H1 (cell line): Measurements from ENCODE around the gene CAMK2G. TPM values are rescaled to one million over a fixed set of nuclear protein-coding genes. Genes with fewer than 3 reads are reported as not detected.

Source experiments
- CTCF ChIA-PET: fragments of 300-600 bp; sonication (Branson Sonifier 250); formaldehyde crosslinking; loops from one replicate; lab custom pipeline; 2021; ENCODE audit not compliant: partially characterized antibody; lab: Charles Lee
- POLR2A ChIA-PET: fragments of 300-600 bp; sonication (Branson Sonifier 250); formaldehyde crosslinking; loops from one replicate; lab custom pipeline; 2021; ENCODE audit warnings: inconsistent platforms; ENCODE audit not compliant: partially characterized antibody; lab: Charles Lee
- DNase-seq, 2 experiments: peaks; one replicate each; pipeline versions ENCODE4 v3.0.0 to v3.0.0-alpha.2; 2010 to 2022; ENCODE audit warnings: low spot score in 2 of 2, low read depth in 1 of 2, mixed read lengths in 1 of 2
- FAIRE-seq: peaks from 2 replicates; lab custom pipeline; 2011; peaks lifted over from hg19 to GRCh38; lab: Jason Lieb, UNC
- H2AFZ ChIP-seq: 2 replicates; pipeline ENCODE4 v1.8.1; 2012; ENCODE audit warnings: low read length, inconsistent platforms
- H2AK5ac ChIP-seq: 2 replicates; pipeline ENCODE4 v1.6.1; 2013; ENCODE audit warnings: low read depth, low read length
- H2BK120ac ChIP-seq: replicated peaks from 2 replicates; pipeline ENCODE3; 2013; ENCODE audit warnings: low read depth, low read length, inconsistent platforms
- H2BK12ac ChIP-seq: 2 replicates; pipeline ENCODE4 v1.6.1; 2013; ENCODE audit warnings: low read depth, low read length
- H2BK15ac ChIP-seq: 2 replicates; pipeline ENCODE4 v1.6.1; 2013; ENCODE audit warnings: low read length
- H2BK20ac ChIP-seq: 2 replicates; pipeline ENCODE4 v1.6.1; 2013; ENCODE audit warnings: low read length
- H2BK5ac ChIP-seq: 2 replicates; pipeline ENCODE4 v1.6.1; 2013; ENCODE audit warnings: low read depth, low read length
- H3K14ac ChIP-seq: 2 replicates; pipeline ENCODE4 v1.6.1; 2013; ENCODE audit warnings: inconsistent platforms; ENCODE audit not compliant: insufficient read length
- H3K18ac ChIP-seq: 2 replicates; pipeline ENCODE4 v1.6.1; 2013; ENCODE audit warnings: low read length; ENCODE audit errors: extremely low read depth
- H3K23ac ChIP-seq: 2 replicates; pipeline ENCODE4 v1.6.1; 2013; ENCODE audit warnings: inconsistent platforms; ENCODE audit not compliant: insufficient read length
- H3K23me2 ChIP-seq: 2 replicates; pipeline ENCODE4 v1.6.1; 2013; ENCODE audit warnings: low read depth, low read length
- H3K27ac ChIP-seq: 2 replicates; pipeline ENCODE4 v1.6.1; 2011; ENCODE audit warnings: low read depth, low read length, inconsistent platforms
- H3K27me3 ChIP-seq, 4 experiments: replicated peaks in 1 of 4; 1 replicate in 1 of 4; 2 replicates in 3 of 4; pipeline versions ENCODE4 v1.6.1 to v1.8.1; 2011 to 2013; ENCODE audit warnings: low read length in 3 of 4, mild to moderate bottlenecking in 3 of 4, inconsistent platforms in 2 of 4, mixed read lengths in 2 of 4, moderate library complexity in 1 of 4; ENCODE audit not compliant: control insufficient read depth in 3 of 4, insufficient read depth in 3 of 4; ENCODE audit errors: extremely low read depth in 1 of 4
- H3K36me3 ChIP-seq, 4 experiments: 2 replicates each; pipeline versions ENCODE4 v1.6.1 to v1.8.1; 2011 to 2013; ENCODE audit warnings: mild to moderate bottlenecking in 4 of 4, low read length in 3 of 4, moderate library complexity in 2 of 4, control low read depth in 1 of 4, inconsistent platforms in 1 of 4; ENCODE audit not compliant: insufficient read depth in 4 of 4, control insufficient read depth in 2 of 4
- H3K4ac ChIP-seq: replicated peaks from 2 replicates; pipeline ENCODE3; 2013; ENCODE audit warnings: low read length, low read depth, mixed read lengths, inconsistent platforms; ENCODE audit not compliant: insufficient read length
- H3K4me1 ChIP-seq, 4 experiments: replicated peaks in 1 of 4; 1 replicate in 1 of 4; 2 replicates in 3 of 4; pipeline versions ENCODE4 v1.6.1 to v1.8.1; 2011 to 2013; ENCODE audit warnings: low read length in 3 of 4, inconsistent platforms in 2 of 4, mixed read lengths in 1 of 4; ENCODE audit not compliant: insufficient read depth in 4 of 4, control insufficient read depth in 3 of 4
- H3K4me2 ChIP-seq, 2 experiments: 2 replicates each; pipeline versions ENCODE4 v1.6.1 to v1.8.1; 2011 to 2013; ENCODE audit warnings: low read depth in 2 of 2, low read length in 2 of 2, control low read depth in 1 of 2, inconsistent platforms in 1 of 2, mild to moderate bottlenecking in 1 of 2; ENCODE audit not compliant: insufficient read depth in 1 of 2
- H3K4me3 ChIP-seq, 4 experiments: fragments of 200-600, 300-600 bp in 1 of 4; sonication (generic), shearing (Covaris generic), sonication (Bioruptor Twin) in 1 of 4; 2 replicates each; pipeline versions ENCODE4 v1.5.1 to v1.8.1; 2011 to 2016; ENCODE audit warnings: low read length in 4 of 4, low read depth in 3 of 4, control low read depth in 2 of 4, inconsistent platforms in 2 of 4, mild to moderate bottlenecking in 2 of 4, mixed read lengths in 1 of 4, moderate library complexity in 1 of 4; ENCODE audit not compliant: insufficient read depth in 2 of 4; ENCODE audit errors: extremely low read depth in 1 of 4
- H3K56ac ChIP-seq: replicated peaks from 2 replicates; pipeline ENCODE3; 2013; ENCODE audit warnings: low read depth, mild to moderate bottlenecking, mixed read lengths, low read length, inconsistent platforms; ENCODE audit not compliant: insufficient read length
- H3K79me1 ChIP-seq: 2 replicates; pipeline ENCODE4 v1.6.1; 2013; ENCODE audit warnings: low read depth, low read length, control low read depth
- H3K79me2 ChIP-seq, 2 experiments: 2 replicates each; pipeline versions ENCODE4 v1.6.1 to v1.8.1; 2012 to 2013; ENCODE audit warnings: low read length in 2 of 2, mild to moderate bottlenecking in 2 of 2, inconsistent platforms in 1 of 2; ENCODE audit not compliant: insufficient read depth in 2 of 2, control insufficient read depth in 1 of 2
- H3K9ac ChIP-seq, 4 experiments: replicated peaks in 1 of 4; 1 replicate in 1 of 4; 2 replicates in 3 of 4; pipeline versions ENCODE4 v1.6.1 to v1.8.1; 2011 to 2013; ENCODE audit warnings: low read depth in 3 of 4, low read length in 3 of 4, control low read depth in 2 of 4, mild to moderate bottlenecking in 2 of 4, moderate library complexity in 2 of 4, inconsistent platforms in 1 of 4; ENCODE audit errors: extremely low read depth in 1 of 4
- H3K9me3 ChIP-seq, 2 experiments: 2 replicates each; pipeline versions ENCODE4 v1.6.1 to v1.8.1; 2012 to 2013; ENCODE audit warnings: mild to moderate bottlenecking in 2 of 2, moderate library complexity in 2 of 2, control low read depth in 1 of 2, inconsistent platforms in 1 of 2, low read depth in 1 of 2, low read length in 1 of 2, mixed read lengths in 1 of 2; ENCODE audit not compliant: insufficient read depth in 2 of 2
- H4K20me1 ChIP-seq, 2 experiments: replicated peaks in 1 of 2; 2 replicates each; pipeline versions ENCODE3 to v1.8.1; 2011 to 2013; ENCODE audit warnings: inconsistent platforms in 2 of 2, low read length in 2 of 2, mild to moderate bottlenecking in 1 of 2; ENCODE audit not compliant: insufficient read depth in 2 of 2, control insufficient read depth in 1 of 2
- H4K5ac ChIP-seq: 2 replicates; pipeline ENCODE4 v1.6.1; 2013; ENCODE audit warnings: low read length, low read depth, mixed read lengths, inconsistent platforms; ENCODE audit not compliant: insufficient read length
- H4K8ac ChIP-seq: 2 replicates; pipeline ENCODE4 v1.8.0; 2013; ENCODE audit warnings: mild to moderate bottlenecking, moderate library complexity, low read length, inconsistent platforms; ENCODE audit not compliant: insufficient read depth; ENCODE audit errors: extremely low read depth
- H4K91ac ChIP-seq: replicated peaks from 2 replicates; pipeline ENCODE3; 2013; ENCODE audit warnings: low read length, mixed read lengths, inconsistent platforms; ENCODE audit not compliant: insufficient read length
- BRCA1 ChIP-seq: IDR thresholded peaks from 2 replicates; pipeline ENCODE4 v1.6.1; 2012; ENCODE audit warnings: low read depth, low read length, improper control_type of control experiment
- CBX5 ChIP-seq: fragments of 300-800, 300-1000 bp; sonication (generic); IDR thresholded peaks from 2 replicates; pipeline ENCODE4 v1.7.1; 2016; ENCODE audit warnings: antibody characterized with exemption, low read length, low read depth
- CBX8 ChIP-seq: fragments of 300-800, 300-1000 bp; sonication (generic); IDR thresholded peaks from 2 replicates; pipeline ENCODE4 v1.7.1; 2016; ENCODE audit warnings: low read depth, low read length, borderline replicate concordance
- GABPA ChIP-seq: IDR thresholded peaks from 2 replicates; pipeline ENCODE4 v1.6.1; 2011; ENCODE audit warnings: mild to moderate bottlenecking, low read length, moderate library complexity, borderline replicate concordance; ENCODE audit not compliant: insufficient read depth
- HDAC2 ChIP-seq, 2 experiments: fragments of 300-600 bp in 1 of 2; sonication (generic) in 1 of 2; IDR thresholded peaks; 2 replicates each; pipeline ENCODE4 v1.6.1; 2011 to 2012; ENCODE audit warnings: low read depth in 2 of 2, low read length in 2 of 2, mild to moderate bottlenecking in 2 of 2, moderate library complexity in 2 of 2, borderline replicate concordance in 1 of 2, inconsistent platforms in 1 of 2
- NRF1 ChIP-seq: IDR thresholded peaks from 2 replicates; pipeline ENCODE4 v1.6.1; 2011; ENCODE audit warnings: mild to moderate bottlenecking, low read depth, low read length, improper control_type of control experiment
- SIX5 ChIP-seq: IDR thresholded peaks from 2 replicates; pipeline ENCODE4 v1.6.1; 2011; ENCODE audit warnings: mild to moderate bottlenecking, low read depth, low read length
- SP1 ChIP-seq: IDR thresholded peaks from 2 replicates; pipeline ENCODE4 v1.6.1; 2011; ENCODE audit warnings: low read depth, low read length
- WGBS, 2 experiments: shearing (Covaris generic) in 1 of 2; methylation state at CpG; one replicate each; pipeline versions ENCODE4 v1.1.6 to v1.1.7; 2013 to 2015; ENCODE audit warnings: low lambda C conversion rate in 2 of 2, mixed read lengths in 2 of 2, inconsistent platforms in 1 of 2, low coverage in 1 of 2, missing lambda C conversion rate in 1 of 2; ENCODE audit not compliant: insufficient replicate concordance in 2 of 2, insufficient coverage in 1 of 2, insufficient read length in 1 of 2; ENCODE audit errors: extremely low coverage in 1 of 2, missing lambda C conversion rate in 1 of 2; 5-methylcytosine and 5-hydroxymethylcytosine counted together
- polyA plus RNA-seq, 7 experiments: library from polyadenylated mRNA; depleted of rRNA in 3 of 7; stranded (reverse) in 5 of 7; unstranded in 2 of 7; fragments of >200 nt in 5 of 7; fragments of 200-250 nt in 2 of 7; gene quantifications; 1 replicate in 5 of 7; 2 replicates in 1 of 7; 4 replicates in 1 of 7; pipeline versions ENCODE4 v1.2.1 to v1.2.3, GENCODE V29; 2011 to 2013; ENCODE audit warnings: missing spikeins in 2 of 7, mixed read lengths in 2 of 7
- total RNA-seq: library from RNA; stranded (reverse); fragmentation: NEBNext Ultra II Directional; extraction: Animal tissue kit (Norgen Biotek cat#: 25700); gene quantifications from 2 replicates; pipeline ENCODE4 v1.2.1, GENCODE V29; 2021
- TF ChIP-seq, protein P1 (sequence below): IDR thresholded peaks from 2 replicates; pipeline ENCODE4 v1.6.1; 2012; ENCODE audit warnings: inconsistent platforms
- TF ChIP-seq, protein P2 (sequence below): IDR thresholded peaks from 2 replicates; pipeline ENCODE4 v1.6.1; 2011; ENCODE audit warnings: low read length, improper control_type of control experiment

CAMK2G gene
- total and polyA plus RNA-seq, 2 of the 8 experiments (the other 6 are each of a cell fraction or from before 2014, with no cell fraction given) = 28.9 to 31.7 TPM

DNA sequence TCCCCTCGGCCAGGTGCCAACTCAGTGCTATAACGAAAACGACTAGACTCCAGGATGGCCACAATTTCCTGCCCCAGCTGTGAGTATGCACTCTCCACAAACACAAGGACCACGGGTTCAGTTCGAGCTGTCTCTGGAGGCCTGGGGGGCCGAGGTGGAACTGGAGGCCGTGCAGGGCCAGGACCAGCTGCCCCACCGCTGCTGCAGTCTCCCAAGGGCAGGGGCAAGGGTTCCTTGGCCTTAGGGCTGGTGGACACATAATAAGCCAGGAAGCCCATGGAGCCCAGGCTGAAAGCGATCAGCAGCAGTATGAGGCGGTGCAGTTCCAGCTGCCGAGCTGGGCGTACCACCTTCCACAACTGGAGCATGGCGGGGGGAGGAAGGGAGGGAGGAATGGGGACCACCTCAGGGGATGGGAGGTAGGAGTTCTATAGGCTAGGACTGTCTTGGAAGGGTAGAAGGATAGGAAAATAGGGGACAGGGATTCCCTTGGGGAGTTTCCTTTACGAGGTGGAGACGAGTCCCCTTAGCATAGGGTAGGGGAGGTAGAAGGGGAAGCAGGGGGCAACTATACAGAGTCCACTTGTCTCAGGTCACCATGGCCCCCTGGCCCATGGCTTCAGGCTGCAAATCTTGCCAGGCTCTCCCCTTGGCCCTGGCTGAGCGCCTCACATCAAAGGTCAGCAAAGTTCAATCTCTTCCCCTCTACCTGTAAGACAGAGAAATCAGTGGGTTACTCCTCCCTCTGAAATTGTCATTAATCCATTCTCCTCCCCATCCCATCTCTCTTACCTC is 66.1 kb downstream of the CAMK2G start:
- no peak overlapping the region for H4K91ac ChIP-seq
- H3K9ac ChIP-seq = no peak overlapping the region
- no peak overlapping the region; the same call in 1 of the 2 replicates for H4K8ac ChIP-seq
- CTCF ChIA-PET = interaction anchor here (0.7 to 2.7 kb wide), 4 partner anchors 11 to 132 kb away, joined by 3 to 13 read pairs (median 8); no protein-coding TSS in a partner anchor
- DNase-seq (no peak), FAIRE-seq (no peak)
- H3K36me3 ChIP-seq = peaks cover 4 to 21% (median 12%) of the 10 kb centered on the region in 4 experiments; a peak in 7 of 8 replicates
- H3K23me2 ChIP-seq = no peaks in the 10 kb centered on the region; the same call in 1 of the 2 replicates
- H3K18ac ChIP-seq = no peak overlapping the region
- no peak overlapping the region for H2BK15ac ChIP-seq
- H2AFZ ChIP-seq = no peak overlapping the region
- H3K23ac ChIP-seq = no peak overlapping the region
- H2BK5ac ChIP-seq = no peak overlapping the region
- H3K27ac ChIP-seq = no peak overlapping the region
- H3K4me3 ChIP-seq = no peak overlapping the region
- H3K79me1 ChIP-seq = 0 out of 2 replicates have a peak, but pooled peaks cover 4% of the 10 kb centered on the region
- no peak overlapping the region for H3K56ac ChIP-seq
- H4K20me1 ChIP-seq = peaks cover 0 to 9% of the 10 kb centered on the region in 2 experiments
- H3K4me2 ChIP-seq = no peak overlapping the region
- H3K79me2 ChIP-seq = no peaks in the 10 kb centered on the region
- H2BK20ac ChIP-seq = no peak overlapping the region
- no peak overlapping the region for H2AK5ac ChIP-seq
- 95% methylated on average over 14 of the region's 16 CpGs; no CpG with 5 or more reads in 1 of the 2 experiments for whole genome bisulfite sequencing, 2 experiments
- POLR2A ChIA-PET = interaction anchor here (0.6 to 11.1 kb wide), 6 partner anchors 12 to 154 kb away, joined by 3 to 137 read pairs (median 4); no protein-coding TSS in a partner anchor
- H3K4me1 ChIP-seq = peaks cover 0 to 4% (median 2%) of the 10 kb centered on the region in 4 experiments; a peak in 4 of 7 replicates
- no peak overlapping the region for H3K14ac ChIP-seq
- H2BK120ac ChIP-seq = no peak overlapping the region
- no peaks in the 10 kb centered on the region for H3K9me3 ChIP-seq
- no peak overlapping the region for H4K5ac ChIP-seq
- no peaks in the 10 kb centered on the region for H3K27me3 ChIP-seq
- H3K4ac ChIP-seq = no peak overlapping the region
- no peak overlapping the region for H2BK12ac ChIP-seq
- TF ChIP-seq GABPA (no peak), SP1 (no peak), NRF1 (no peak), HDAC2 (IDR thresholded peaks at IDR 0.05; ENCODE audit: borderline replicate concordance in 1 of 2, low read depth in 2 of 2, low read length in 2 of 2) (no peak), CBX5 (no peak), CBX8 (no peak), SIX5 (no peak), BRCA1 (no peak)
- TF ChIP-seq, protein P1, sequence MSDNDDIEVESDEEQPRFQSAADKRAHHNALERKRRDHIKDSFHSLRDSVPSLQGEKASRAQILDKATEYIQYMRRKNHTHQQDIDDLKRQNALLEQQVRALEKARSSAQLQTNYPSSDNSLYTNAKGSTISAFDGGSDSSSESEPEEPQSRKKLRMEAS = no peak
- TF ChIP-seq, protein P2, sequence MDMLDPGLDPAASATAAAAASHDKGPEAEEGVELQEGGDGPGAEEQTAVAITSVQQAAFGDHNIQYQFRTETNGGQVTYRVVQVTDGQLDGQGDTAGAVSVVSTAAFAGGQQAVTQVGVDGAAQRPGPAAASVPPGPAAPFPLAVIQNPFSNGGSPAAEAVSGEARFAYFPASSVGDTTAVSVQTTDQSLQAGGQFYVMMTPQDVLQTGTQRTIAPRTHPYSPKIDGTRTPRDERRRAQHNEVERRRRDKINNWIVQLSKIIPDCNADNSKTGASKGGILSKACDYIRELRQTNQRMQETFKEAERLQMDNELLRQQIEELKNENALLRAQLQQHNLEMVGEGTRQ = no peak
